ENCODE measurements around the gene RBL1. TPM values are rescaled to one million over a fixed set of nuclear protein-coding genes. Genes with fewer than 3 reads are reported as not detected.

The RBL1 gene
- total and polyA plus RNA-seq, 4 donors: 1.4 to 9.5 (median 5.4) TPM

GRCh38 chr20:36956016-36956415 is 139.8 kb downstream of the RBL1 start:
- ATAC-seq (ENCODE audit: insufficient read depth, low FRiP score) (no peak), DNase-seq (no peak)
- no peak overlapping the region for H3K9ac ChIP-seq (ENCODE audit: insufficient read depth in 1 of 2, low read length in 2 of 2)
- H3K9me3 ChIP-seq (ENCODE audit: control insufficient read depth in 4 of 4, insufficient read depth in 3 of 4, low read length in 3 of 4): no peaks in the 10 kb centered on the region
- TF ChIP-seq CTCF (IDR thresholded peaks at IDR 0.05; ENCODE audit: control extremely low read depth, extremely low read depth): no peak
- no peak overlapping the region for H3K4me3 ChIP-seq
- no peak overlapping the region for H3K27ac ChIP-seq (ENCODE audit: low read depth in 1 of 2, low read length in 1 of 2)
- 70 to 78% methylated on average over 3 of the region's 3 CpGs for WGBS, 2 donors
- no peaks in the 10 kb centered on the region for H3K27me3 ChIP-seq (ENCODE audit: control insufficient read depth in 3 of 3, insufficient read depth in 3 of 3, low read length in 2 of 3)
- no peaks in the 10 kb centered on the region for H3K36me3 ChIP-seq (ENCODE audit: control insufficient read depth in 4 of 4, insufficient read depth in 4 of 4, low read length in 4 of 4)
- peaks cover 0 to 15% (median 2%) of the 10 kb centered on the region in 5 donors for H3K4me1 ChIP-seq (ENCODE audit: control insufficient read depth in 5 of 5, insufficient read depth in 5 of 5, low read length in 5 of 5)

- peak overlapping the region; percentile 50 for H3K4me3 ChIP-seq
- TF ChIP-seq CTCF (IDR thresholded peaks at IDR 0.05; ENCODE audit: control extremely low read depth, extremely low read depth): no peak
- no peaks in the 10 kb centered on the region for H3K9me3 ChIP-seq (ENCODE audit: control insufficient read depth in 4 of 4, insufficient read depth in 3 of 4, low read length in 3 of 4)
- 32 to 38% methylated on average over 11 of the region's 11 CpGs for WGBS, 2 donors
- H3K36me3 ChIP-seq (ENCODE audit: control insufficient read depth in 4 of 4, insufficient read depth in 4 of 4, low read length in 4 of 4): no peaks in the 10 kb centered on the region
- H3K4me1 ChIP-seq (ENCODE audit: control insufficient read depth in 5 of 5, insufficient read depth in 5 of 5, low read length in 5 of 5): peaks cover 0 to 24% (median 4%) of the 10 kb centered on the region in 5 donors
- peak overlapping the region in 1 of 2 donors; percentile 50 for H3K9ac ChIP-seq (ENCODE audit: insufficient read depth in 1 of 2, low read length in 2 of 2)
- no peak for DNase-seq
- no peaks in the 10 kb centered on the region for H3K27me3 ChIP-seq (ENCODE audit: control insufficient read depth in 3 of 3, insufficient read depth in 3 of 3, low read length in 2 of 3)
- no peak for ATAC-seq (ENCODE audit: insufficient read depth, low FRiP score)
- H3K27ac ChIP-seq (ENCODE audit: low read depth in 1 of 2, low read length in 1 of 2): peak overlapping the region; percentile 58 to 97
These were observed 143.6 kb downstream of the RBL1 start for GRCh38 chr20:36951979-36952738.

GRCh38 chr20:36951198-36951978 is 144.4 kb downstream of the RBL1 start, which contains the start of gene SAMHD1:
SAMHD1 (minus strand) TSS chr20:36951708; CDS start chr20:36951643, 65 bp downstream.
- Histone ChIP-seq H3K36me3 (ENCODE audit: control insufficient read depth in 4 of 4, insufficient read depth in 4 of 4, low read length in 4 of 4) (peaks cover 0 to 2% (median 0%) of the 10 kb centered on the region in 4 donors), H3K4me3 (peak within 1 kb of the TSS; percentile 92), H3K9me3 (ENCODE audit: control insufficient read depth in 4 of 4, insufficient read depth in 3 of 4, low read length in 3 of 4) (no peaks in the 10 kb centered on the region), H3K27ac (ENCODE audit: low read depth in 1 of 2, low read length in 1 of 2) (peak within 1 kb of the TSS; percentile 70 to 97), H3K9ac (ENCODE audit: insufficient read depth in 1 of 2, low read length in 2 of 2) (peak within 1 kb of the TSS in 1 of 2 donors; percentile 57), H3K27me3 (ENCODE audit: control insufficient read depth in 3 of 3, insufficient read depth in 3 of 3, low read length in 2 of 3) (no peaks in the 10 kb centered on the region), H3K4me1 (ENCODE audit: control insufficient read depth in 5 of 5, insufficient read depth in 5 of 5, low read length in 5 of 5) (peaks cover 0 to 24% (median 4%) of the 10 kb centered on the region in 5 donors)
- no peak for TF ChIP-seq CTCF (IDR thresholded peaks at IDR 0.05; ENCODE audit: control extremely low read depth, extremely low read depth)
- 0% methylated on average over 57 to 66 of the region's 66 CpGs for WGBS, 2 donors
- ATAC-seq (ENCODE audit: insufficient read depth, low FRiP score): peak; percentile 94
- DNase-seq: peak; percentile 96 to 98 (median 97)
